Testis (tissue), 5 donors: ENCODE data around the gene KRTAP13-3. TPM values are rescaled to one million over a fixed set of nuclear protein-coding genes. Genes with fewer than 3 reads are reported as not detected.

Experiments
- DNase-seq: peaks from one replicate; pipeline ENCODE4 v3.0.0-alpha.2; 2019
- H3K27ac ChIP-seq, 2 donors: fragments of 200-600 bp; sonication (generic); one replicate each; pipeline ENCODE4 v1.5.1; 2019
- H3K27me3 ChIP-seq: fragments of 200-600 bp; sonication (generic); one replicate; pipeline ENCODE4 v1.5.1; 2019
- H3K36me3 ChIP-seq: fragments of 200-600 bp; sonication (generic); one replicate; pipeline ENCODE4 v1.5.1; 2017; ENCODE audit warnings: low read depth; ENCODE audit errors: missing control alignments
- H3K4me1 ChIP-seq: fragments of 200-600 bp; sonication (generic); one replicate; pipeline ENCODE4 v1.5.1; 2019
- H3K4me3 ChIP-seq, 2 donors: fragments of 200-600 bp; sonication (generic); one replicate each; pipeline ENCODE4 v1.5.1; 2017 to 2019
- H3K9me3 ChIP-seq: fragments of 200-600 bp; sonication (generic); one replicate; pipeline ENCODE4 v1.5.1; 2017
- POLR2A ChIP-seq: fragments of 450-650 bp; IDR thresholded peaks from one replicate; pipeline ENCODE4 v1.6.1; 2017; ENCODE audit warnings: antibody characterized with exemption, mild to moderate bottlenecking, moderate library complexity
- WGBS, 2 donors: methylation state at CpG; one replicate each; pipeline ENCODE4 v1.1.5; 2018; 5-methylcytosine and 5-hydroxymethylcytosine counted together
- intact Hi-C: fragments of 100-400 bp; cut with DNase I; formaldehyde crosslinking; loops from one replicate; pipeline ENCODE4 v1.15.1; 2023; ENCODE audit warnings: low total_unique reads
- long read RNA-seq, 2 donors: transcript quantifications; one replicate each; lab custom pipeline, GENCODE V29; 2026
- polyA plus RNA-seq: library from polyadenylated mRNA; stranded (reverse); fragments of 350-450 nt; fragmentation: Illumina TruSeq; extraction: RNeasy Lipid Tissue Mini Kit (QIAGEN cat#74804); gene quantifications from one replicate; pipeline ENCODE4 v1.2.3, GENCODE V29; 2014; ENCODE audit warnings: low read depth, low replicate concordance; ENCODE audit not compliant: insufficient read depth
- total RNA-seq, 2 donors: library from RNA; depleted of rRNA; stranded (reverse); fragments of >200 nt; gene quantifications; one replicate each; pipeline ENCODE4 v1.2.3, GENCODE V29; 2016
- TF ChIP-seq, protein P1 (sequence below), 3 experiments: fragments of 450-650 bp in 2 of 3; fragments of 200-600 bp in 1 of 3; sonication (generic) in 1 of 3; IDR thresholded peaks; one replicate each; pipeline ENCODE4 v1.5.1; 2016 to 2019; ENCODE audit warnings: antibody characterized with exemption in 3 of 3, mild to moderate bottlenecking in 2 of 3, moderate library complexity in 1 of 3

Gene KRTAP13-3, protein sequence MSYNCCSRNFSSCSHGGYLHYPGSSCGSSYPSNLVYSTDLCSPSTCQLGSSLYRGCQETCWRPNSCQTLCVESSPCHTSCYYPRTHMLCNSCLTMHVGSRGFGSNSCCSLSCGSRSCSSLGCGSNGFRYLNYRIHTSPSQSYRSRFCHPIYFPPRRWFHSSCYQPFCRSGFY
- not detected for total RNA-seq
- polyA plus RNA-seq: not detected
- long read RNA-seq, donor 1: 0 reads
- long read RNA-seq, donor 2: 0 reads

DNA sequence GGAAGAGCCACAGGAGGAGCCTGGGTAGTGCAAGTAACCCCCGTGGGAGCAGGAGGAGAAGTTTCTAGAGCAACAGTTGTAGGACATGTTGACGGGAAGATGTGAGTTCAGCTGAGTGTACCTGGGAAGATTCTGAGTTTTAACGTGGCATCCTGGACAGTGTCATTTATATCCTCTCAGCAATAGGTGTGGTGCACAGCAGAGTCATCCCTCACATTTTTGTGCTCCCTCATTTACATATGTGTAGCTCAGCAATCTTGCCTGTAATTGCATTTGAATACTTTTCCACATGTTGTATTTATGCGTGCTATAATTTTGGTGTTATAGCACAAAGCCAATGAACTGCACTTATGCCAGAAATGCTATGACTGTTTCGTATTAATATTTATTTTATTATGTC is at the start of gene KRTAP13-3:
TSS of gene KRTAP13-3 (minus strand) at position 101 of the 400 bp plus-strand sequence. CDS start at position 87, 14 bp downstream.
- no peaks in the 10 kb centered on the region for H3K36me3 ChIP-seq
- no peaks in the 10 kb centered on the region for H3K4me1 ChIP-seq
- DNase-seq: no peak
- no peaks in the 10 kb centered on the region for H3K27me3 ChIP-seq
- no peak for TF ChIP-seq POLR2A
- TF ChIP-seq, protein P1, sequence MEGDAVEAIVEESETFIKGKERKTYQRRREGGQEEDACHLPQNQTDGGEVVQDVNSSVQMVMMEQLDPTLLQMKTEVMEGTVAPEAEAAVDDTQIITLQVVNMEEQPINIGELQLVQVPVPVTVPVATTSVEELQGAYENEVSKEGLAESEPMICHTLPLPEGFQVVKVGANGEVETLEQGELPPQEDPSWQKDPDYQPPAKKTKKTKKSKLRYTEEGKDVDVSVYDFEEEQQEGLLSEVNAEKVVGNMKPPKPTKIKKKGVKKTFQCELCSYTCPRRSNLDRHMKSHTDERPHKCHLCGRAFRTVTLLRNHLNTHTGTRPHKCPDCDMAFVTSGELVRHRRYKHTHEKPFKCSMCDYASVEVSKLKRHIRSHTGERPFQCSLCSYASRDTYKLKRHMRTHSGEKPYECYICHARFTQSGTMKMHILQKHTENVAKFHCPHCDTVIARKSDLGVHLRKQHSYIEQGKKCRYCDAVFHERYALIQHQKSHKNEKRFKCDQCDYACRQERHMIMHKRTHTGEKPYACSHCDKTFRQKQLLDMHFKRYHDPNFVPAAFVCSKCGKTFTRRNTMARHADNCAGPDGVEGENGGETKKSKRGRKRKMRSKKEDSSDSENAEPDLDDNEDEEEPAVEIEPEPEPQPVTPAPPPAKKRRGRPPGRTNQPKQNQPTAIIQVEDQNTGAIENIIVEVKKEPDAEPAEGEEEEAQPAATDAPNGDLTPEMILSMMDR (IDR thresholded peaks at IDR 0.05): no peak
- 82 to 89% methylated on average over 5 of the region's 5 CpGs for WGBS, 2 donors
- H3K27ac ChIP-seq: no peak within 1 kb of the TSS
- intact Hi-C loops: no loop called here
- H3K4me3 ChIP-seq: no peak within 1 kb of the TSS
- H3K9me3 ChIP-seq: no peaks in the 10 kb centered on the region

GRCh38 chr21:30468900-30469714 is 43.4 kb upstream of the KRTAP13-3 start:
- intact Hi-C loops: no loop called here

DNA sequence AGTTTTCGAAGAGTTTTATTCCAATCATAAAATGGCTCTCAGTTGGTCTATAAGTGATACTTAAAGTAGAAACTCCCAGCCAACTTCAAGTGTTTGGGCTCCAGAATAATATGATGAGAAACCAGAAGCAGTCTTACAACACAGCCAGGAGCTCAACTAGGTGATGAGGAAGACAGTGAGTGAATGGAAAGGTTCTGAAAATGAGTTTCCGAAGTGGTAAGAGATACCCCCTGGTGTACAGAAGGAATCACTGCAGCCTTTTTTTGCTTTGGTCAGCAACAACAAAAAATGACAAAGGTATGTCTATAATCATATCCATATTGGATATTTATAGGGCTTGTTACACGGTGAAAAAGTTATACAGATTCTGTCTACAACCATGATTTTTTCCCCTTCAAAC is 38.0 kb upstream of the KRTAP13-3 start:
- H3K36me3 ChIP-seq: no peaks in the 10 kb centered on the region
- no peaks in the 10 kb centered on the region for H3K9me3 ChIP-seq
- H3K4me1 ChIP-seq: no peaks in the 10 kb centered on the region
- peak overlapping the region in 1 of 2 donors; percentile 22 for H3K4me3 ChIP-seq
- peak; percentile 18 for DNase-seq
- 32 to 36% methylated on average over 3 of the region's 3 CpGs for WGBS, 2 donors
- H3K27ac ChIP-seq: no peak overlapping the region
- no peaks in the 10 kb centered on the region for H3K27me3 ChIP-seq
- intact Hi-C loops: no loop called here
- no peak for TF ChIP-seq POLR2A
- TF ChIP-seq, protein P1 (IDR thresholded peaks at IDR 0.05): peak in 2 of 3 experiments; percentile 43 to 63

More at GRCh38 chr21:30468900-30469714, 43.4 kb upstream of the KRTAP13-3 start:
- 38 to 55% methylated on average over 6 of the region's 6 CpGs for WGBS, 2 donors
- TF ChIP-seq, protein P1 (IDR thresholded peaks at IDR 0.05): no peak
- TF ChIP-seq POLR2A: no peak
- no peak for DNase-seq
- Histone ChIP-seq H3K27ac (no peak overlapping the region), H3K27me3 (no peaks in the 10 kb centered on the region), H3K36me3 (no peaks in the 10 kb centered on the region), H3K4me1 (no peaks in the 10 kb centered on the region), H3K4me3 (no peak overlapping the region), H3K9me3 (no peaks in the 10 kb centered on the region)

DNA sequence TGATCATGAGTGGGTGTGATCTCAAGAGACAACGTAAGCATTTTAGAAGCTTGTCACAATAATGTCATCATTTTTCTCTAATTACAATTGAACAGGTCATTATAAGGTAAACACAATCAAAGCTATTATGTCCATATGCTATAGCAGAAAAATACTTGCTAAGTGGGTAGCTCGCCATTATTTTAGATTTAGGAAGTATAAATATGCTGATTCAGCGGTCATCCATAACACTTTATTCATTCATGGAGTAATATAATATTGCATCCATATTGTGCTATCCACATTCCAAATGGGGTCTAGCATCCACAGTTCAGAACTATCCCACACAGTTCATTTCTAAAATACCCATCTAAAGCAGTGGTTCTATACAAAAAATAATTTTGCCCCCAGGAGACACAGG is 22.8 kb upstream of the KRTAP13-3 start:
- TF ChIP-seq, protein P1 (IDR thresholded peaks at IDR 0.05): no peak
- TF ChIP-seq POLR2A: no peak
- intact Hi-C loops: no loop called here
- no peaks in the 10 kb centered on the region for H3K4me1 ChIP-seq
- no peaks in the 10 kb centered on the region for H3K9me3 ChIP-seq
- no peak overlapping the region for H3K4me3 ChIP-seq
- no peak for DNase-seq
- no peaks in the 10 kb centered on the region for H3K27me3 ChIP-seq
- 90 to 92% methylated on average over 3 of the region's 3 CpGs for WGBS, 2 donors
- no peak overlapping the region for H3K27ac ChIP-seq
- no peaks in the 10 kb centered on the region for H3K36me3 ChIP-seq
